Measurements from ENCODE around the gene MED25.

The MED25 gene

DNA sequence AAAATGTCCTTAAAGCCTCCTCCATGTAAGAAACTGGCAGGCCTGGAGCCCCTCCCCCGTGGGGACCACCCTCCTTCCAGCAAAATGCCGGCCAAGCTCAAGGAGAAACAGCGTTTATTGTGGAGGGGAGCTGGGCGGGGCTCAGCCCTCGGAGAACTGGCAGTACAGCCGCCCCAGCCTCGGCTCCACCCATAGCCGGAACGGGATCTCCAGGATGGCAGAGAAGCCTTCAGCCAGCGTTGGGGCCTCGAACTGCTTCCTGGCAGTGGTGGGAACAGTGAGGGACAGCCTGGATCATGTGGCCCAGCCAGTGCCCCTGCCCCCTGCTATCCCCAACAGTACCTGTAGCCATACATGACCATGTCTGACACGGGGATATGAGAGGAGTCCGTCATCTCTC is 43.0 kb downstream of the MED25 start:
- Histone ChIP-seq H4K20me1 (ENCODE audit: insufficient read depth) (no peaks in the 10 kb centered on the region), H3K4me2 (no peak overlapping the region), H3K4me3 (IDR thresholded peaks at IDR 0.05; ENCODE audit: insufficient read depth, low read depth, low read length) (no peak overlapping the region), H2AFZ (ENCODE audit: low read depth) (no peak overlapping the region), H3K27ac (no peak overlapping the region), H3K79me2 (ENCODE audit: insufficient read depth, low read depth) (0 out of 2 replicates have a peak, but pooled peaks cover 4% of the 10 kb centered on the region), H3K36me3 (ENCODE audit: insufficient read depth) (peaks cover 5% of the 10 kb centered on the region; the same call in 1 of the 2 replicates), H3K9ac (no peak overlapping the region), H3K4me1 (ENCODE audit: low read depth, poor library complexity, severe bottlenecking) (peaks cover 5% of the 10 kb centered on the region), H3K27me3 (ENCODE audit: insufficient read depth, low read depth) (no peaks in the 10 kb centered on the region)
- no peak for TF ChIP-seq CTCF (conservative IDR thresholded peaks at IDR 0.05; ENCODE audit: low read depth, low read length)

GRCh38 chr19:49861541-49862378 is 43.7 kb downstream of the MED25 start:
- H3K4me3 ChIP-seq (IDR thresholded peaks at IDR 0.05; ENCODE audit: insufficient read depth, low read depth, low read length) = no peak overlapping the region
- H4K20me1 ChIP-seq (ENCODE audit: insufficient read depth) = no peaks in the 10 kb centered on the region
- no peak overlapping the region for H3K27ac ChIP-seq
- no peaks in the 10 kb centered on the region for H3K27me3 ChIP-seq (ENCODE audit: insufficient read depth, low read depth)
- H3K79me2 ChIP-seq (ENCODE audit: insufficient read depth, low read depth) = 0 out of 2 replicates have a peak, but pooled peaks cover 8% of the 10 kb centered on the region
- no peak overlapping the region for H2AFZ ChIP-seq (ENCODE audit: low read depth)
- peaks cover 5% of the 10 kb centered on the region; the same call in 1 of the 2 replicates for H3K36me3 ChIP-seq (ENCODE audit: insufficient read depth)
- no peak overlapping the region for H3K9ac ChIP-seq
- no peak for TF ChIP-seq CTCF (conservative IDR thresholded peaks at IDR 0.05; ENCODE audit: low read depth, low read length)
- no peak overlapping the region for H3K4me2 ChIP-seq
- H3K4me1 ChIP-seq (ENCODE audit: low read depth, poor library complexity, severe bottlenecking) = peaks cover 9% of the 10 kb centered on the region

GRCh38 chr19:49862391-49863253 is 44.5 kb downstream of the MED25 start:
- Histone ChIP-seq H3K4me2 (no peak overlapping the region), H3K36me3 (ENCODE audit: insufficient read depth) (peaks cover 5% of the 10 kb centered on the region; the same call in 1 of the 2 replicates), H3K27ac (no peak overlapping the region)

More at GRCh38 chr19:49862391-49863253, 44.5 kb downstream of the MED25 start:
- no peak overlapping the region for H2AFZ ChIP-seq (ENCODE audit: low read depth)
- no peaks in the 10 kb centered on the region for H3K27me3 ChIP-seq (ENCODE audit: insufficient read depth, low read depth)
- peaks cover 10% of the 10 kb centered on the region for H3K4me1 ChIP-seq (ENCODE audit: low read depth, poor library complexity, severe bottlenecking)
- no peaks in the 10 kb centered on the region for H4K20me1 ChIP-seq (ENCODE audit: insufficient read depth)
- H3K9ac ChIP-seq = no peak overlapping the region
- 0 out of 2 replicates have a peak, but pooled peaks cover 8% of the 10 kb centered on the region for H3K79me2 ChIP-seq (ENCODE audit: insufficient read depth, low read depth)
- no peak for TF ChIP-seq CTCF (conservative IDR thresholded peaks at IDR 0.05; ENCODE audit: low read depth, low read length)
- H3K4me3 ChIP-seq (IDR thresholded peaks at IDR 0.05; ENCODE audit: insufficient read depth, low read depth, low read length) = no peak overlapping the region
